Subcutaneous preadipocyte (primary cell): ENCODE data around the gene PSMC6. TPM values are rescaled to one million over a fixed set of nuclear protein-coding genes. Genes with fewer than 3 reads are reported as not detected.

ENCODE experiments used
- total RNA-seq: library from RNA; depleted of rRNA; stranded (reverse); fragments of >200 nt; gene quantifications from 2 replicates; pipeline ENCODE4 v1.2.3, GENCODE V29; 2012

Gene PSMC6
- 66.1 and 72.3 TPM in 2 replicates for total RNA-seq

GRCh38 chr14:52706724-52707706, at the start of gene PSMC6:
PSMC6 (plus strand) TSS chr14:52707200; CDS start chr14:52707220, 20 bp downstream.

GRCh38 chr14:52695481-52696091, 11.4 kb upstream of the PSMC6 start, which contains the start of gene ERO1A:
ERO1A (minus strand) TSS chr14:52695558; CDS start chr14:52695481, 77 bp downstream.

GRCh38 chr14:52729925-52730708, 23.1 kb downstream of the PSMC6 start, which contains the start of gene STYX:
STYX (plus strand) TSS chr14:52730166; CDS start chr14:52730475, 309 bp downstream.

Other genes starting within 250 kb of the PSMC6 start
- 3.9 and 4.0 TPM in 2 replicates for gene TXNDC16, start 154.7 kb upstream of the PSMC6 start, total RNA-seq
- gene GPR137C, start 154.4 kb upstream of the PSMC6 start, total RNA-seq: under 0.01 and 0.59 TPM in 2 replicates
- gene ERO1A, start 11.6 kb upstream of the PSMC6 start, total RNA-seq: 71.7 and 87.6 TPM in 2 replicates
- 23.1 and 25.2 TPM in 2 replicates for gene STYX, start 23.0 kb downstream of the PSMC6 start, total RNA-seq
- gene GNPNAT1, start 84.4 kb downstream of the PSMC6 start, total RNA-seq: 81.2 and 149 TPM in 2 replicates
- 105 and 145 TPM in 2 replicates for gene FERMT2, start 243.8 kb downstream of the PSMC6 start, total RNA-seq